Activated naive CD8-positive, alpha-beta T cell (primary cell): ENCODE results near the gene CENPF.
"Not testable (repeated sequence)": the region's sequence is repeated elsewhere in the genome, so short reads cannot be mapped to it uniquely, and the experiment has no call there.

Experiments
- H3K27ac Mint-ChIP-seq: one replicate; pipeline ENCODE4 v1.8.0; 2021; ENCODE audit warnings: mixed read lengths
- H3K27me3 Mint-ChIP-seq: one replicate; pipeline ENCODE4 v1.8.0; 2021; ENCODE audit warnings: mixed read lengths
- H3K36me3 Mint-ChIP-seq: one replicate; pipeline ENCODE4 v1.8.0; 2021; ENCODE audit warnings: mixed read lengths
- H3K4me1 Mint-ChIP-seq: one replicate; pipeline ENCODE4 v1.8.0; 2021; ENCODE audit warnings: low read depth, mixed read lengths
- H3K4me3 Mint-ChIP-seq: one replicate; pipeline ENCODE4 v1.8.0; 2021; ENCODE audit warnings: mild to moderate bottlenecking, mixed read lengths
- H3K9me3 Mint-ChIP-seq: one replicate; pipeline ENCODE4 v1.8.0; 2021; ENCODE audit warnings: low read depth, mixed read lengths

Gene CENPF

GRCh38 chr1:214649607-214650006 is 46.6 kb downstream of the CENPF start:
- H3K27me3 Mint-ChIP-seq, result no peaks in the 10 kb centered on the region
- H3K9me3 Mint-ChIP-seq, result peaks cover 14% of the 10 kb centered on the region
- H3K4me3 Mint-ChIP-seq, result no peak overlapping the region
- H3K27ac Mint-ChIP-seq, result no peak overlapping the region
- peaks cover 46% of the 10 kb centered on the region for H3K36me3 Mint-ChIP-seq
- no peaks in the 10 kb centered on the region for H3K4me1 Mint-ChIP-seq

DNA sequence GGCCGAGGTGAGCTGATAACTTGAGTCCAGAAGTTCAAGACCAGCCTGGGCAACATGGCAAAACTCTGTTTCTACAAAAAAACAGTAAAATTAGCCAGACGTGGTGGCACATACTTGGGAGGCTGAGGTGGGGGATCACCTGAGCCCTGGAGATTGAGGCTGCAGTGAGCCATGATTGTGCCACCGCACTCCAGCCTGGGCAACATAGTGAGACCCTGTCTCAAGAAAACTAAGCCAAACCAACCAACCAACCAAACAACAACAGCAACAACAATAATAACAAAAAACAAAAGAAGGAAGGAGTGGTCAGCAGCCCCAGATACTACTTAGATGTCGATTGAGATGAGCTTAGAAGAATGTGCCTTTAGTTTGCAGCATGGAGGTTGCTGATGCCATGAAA is 47.7 kb downstream of the CENPF start:
- H3K4me3 Mint-ChIP-seq, result no peak overlapping the region

DNA sequence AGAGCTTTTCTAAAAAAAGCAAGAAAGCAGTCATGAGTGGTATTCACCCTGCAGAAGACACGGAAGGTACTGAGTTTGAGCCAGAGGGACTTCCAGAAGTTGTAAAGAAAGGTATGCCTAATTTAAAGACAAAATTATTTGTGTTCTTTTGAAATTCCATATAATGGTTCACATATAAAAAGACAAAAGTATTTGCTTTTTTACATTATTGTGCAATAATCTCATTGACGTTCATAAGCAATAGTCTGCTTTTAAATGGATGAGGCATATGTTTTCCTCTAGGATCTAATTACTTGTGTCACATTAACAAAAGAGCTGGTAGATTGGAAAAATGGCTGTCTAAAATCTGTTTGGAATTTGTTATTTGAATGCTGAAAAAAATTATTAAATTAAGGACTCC is 54.3 kb downstream of the CENPF start:
- Mint-ChIP-seq H3K4me3 (no peak overlapping the region), H3K9me3 (no peaks in the 10 kb centered on the region), H3K36me3 (peaks cover 22% of the 10 kb centered on the region), H3K4me1 (no peaks in the 10 kb centered on the region), H3K27ac (no peak overlapping the region), H3K27me3 (no peaks in the 10 kb centered on the region)

More for the DNA sequence above, 47.7 kb downstream of the CENPF start:
- no peaks in the 10 kb centered on the region for H3K4me1 Mint-ChIP-seq
- H3K27me3 Mint-ChIP-seq, result no peaks in the 10 kb centered on the region
- peaks cover 39% of the 10 kb centered on the region for H3K36me3 Mint-ChIP-seq
- peaks cover 14% of the 10 kb centered on the region for H3K9me3 Mint-ChIP-seq
- no peak overlapping the region for H3K27ac Mint-ChIP-seq

- peaks cover 20% of the 10 kb centered on the region for H3K36me3 Mint-ChIP-seq
- H3K4me3 Mint-ChIP-seq, result no peak overlapping the region
- H3K9me3 Mint-ChIP-seq, result no peaks in the 10 kb centered on the region
- H3K4me1 Mint-ChIP-seq, result no peaks in the 10 kb centered on the region
- H3K27ac Mint-ChIP-seq, result no peak overlapping the region
- H3K27me3 Mint-ChIP-seq, result no peaks in the 10 kb centered on the region
Observed at GRCh38 chr1:214658175-214658574, 55.2 kb downstream of the CENPF start.

GRCh38 chr1:214658785-214659184 is 55.8 kb downstream of the CENPF start:
- Mint-ChIP-seq H3K9me3 (no peaks in the 10 kb centered on the region), H3K27me3 (no peaks in the 10 kb centered on the region), H3K27ac (no peak overlapping the region), H3K4me3 (no peak overlapping the region), H3K36me3 (peaks cover 21% of the 10 kb centered on the region), H3K4me1 (no peaks in the 10 kb centered on the region)

DNA sequence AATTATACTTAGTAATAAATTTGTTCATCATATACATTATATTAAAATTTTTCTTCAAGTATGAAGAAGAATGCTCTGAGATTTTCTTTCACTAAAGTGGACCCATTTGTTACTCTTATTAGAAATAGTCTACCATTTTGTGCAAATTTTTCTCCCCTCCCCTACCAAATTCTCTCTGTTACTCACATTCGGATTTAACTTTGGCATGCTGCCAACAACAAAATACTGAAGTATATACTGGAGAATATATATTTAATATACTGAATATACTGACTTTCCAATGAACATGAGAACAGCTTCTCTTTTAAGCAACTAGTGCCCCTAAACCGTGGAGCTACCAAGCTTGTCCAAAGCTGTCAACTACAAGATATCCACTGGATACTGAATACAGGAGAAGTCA is 57.2 kb downstream of the CENPF start:
- Mint-ChIP-seq H3K36me3 (peaks cover 30% of the 10 kb centered on the region), H3K27ac (no peak overlapping the region), H3K4me3 (no peak overlapping the region), H3K4me1 (no peaks in the 10 kb centered on the region), H3K9me3 (no peaks in the 10 kb centered on the region), H3K27me3 (no peaks in the 10 kb centered on the region)

DNA sequence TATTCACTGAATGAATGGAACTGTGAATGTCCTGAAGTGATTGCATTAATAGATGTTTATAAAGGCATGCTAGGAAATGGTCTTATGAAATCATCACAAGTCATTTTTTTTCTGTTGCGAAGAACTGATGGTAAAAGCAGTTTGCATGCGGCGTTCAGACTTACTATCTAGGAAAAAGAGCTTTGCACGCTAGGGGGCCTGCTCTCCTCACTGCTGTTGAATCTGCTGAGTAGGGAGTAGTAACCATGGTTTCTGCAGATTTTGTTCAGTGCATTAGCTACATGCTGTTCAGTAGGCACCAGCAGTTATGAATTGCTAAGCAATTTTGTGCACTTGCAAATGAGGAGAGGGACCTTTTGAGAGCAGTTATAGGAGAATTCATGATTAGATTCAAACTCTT is 57.9 kb downstream of the CENPF start:
- H3K4me3 Mint-ChIP-seq, result no peak overlapping the region
- H3K4me1 Mint-ChIP-seq, result no peaks in the 10 kb centered on the region
- no peaks in the 10 kb centered on the region for H3K27me3 Mint-ChIP-seq
- H3K27ac Mint-ChIP-seq, result no peak overlapping the region
- no peaks in the 10 kb centered on the region for H3K9me3 Mint-ChIP-seq
- H3K36me3 Mint-ChIP-seq, result peaks cover 31% of the 10 kb centered on the region

GRCh38 chr1:214662223-214662785 is 59.3 kb downstream of the CENPF start:
- Mint-ChIP-seq H3K4me3 (no peak overlapping the region), H3K36me3 (peaks cover 28% of the 10 kb centered on the region), H3K27me3 (no peaks in the 10 kb centered on the region), H3K4me1 (no peaks in the 10 kb centered on the region), H3K9me3 (no peaks in the 10 kb centered on the region), H3K27ac (no peak overlapping the region)

- H3K4me3 Mint-ChIP-seq, result no peak overlapping the region
- no peaks in the 10 kb centered on the region for H3K4me1 Mint-ChIP-seq
- no peak overlapping the region for H3K27ac Mint-ChIP-seq
- no peaks in the 10 kb centered on the region for H3K27me3 Mint-ChIP-seq
- no peaks in the 10 kb centered on the region for H3K9me3 Mint-ChIP-seq
- peaks cover 26% of the 10 kb centered on the region for H3K36me3 Mint-ChIP-seq
Observed at GRCh38 chr1:214664651-214665433, 61.8 kb downstream of the CENPF start.

- Mint-ChIP-seq H3K27ac (no peak overlapping the region), H3K9me3 (no peaks in the 10 kb centered on the region), H3K27me3 (no peaks in the 10 kb centered on the region), H3K4me3 (no peak overlapping the region), H3K4me1 (no peaks in the 10 kb centered on the region), H3K36me3 (peaks cover 25% of the 10 kb centered on the region)
Observed at GRCh38 chr1:214665606-214666110, 62.7 kb downstream of the CENPF start.

DNA sequence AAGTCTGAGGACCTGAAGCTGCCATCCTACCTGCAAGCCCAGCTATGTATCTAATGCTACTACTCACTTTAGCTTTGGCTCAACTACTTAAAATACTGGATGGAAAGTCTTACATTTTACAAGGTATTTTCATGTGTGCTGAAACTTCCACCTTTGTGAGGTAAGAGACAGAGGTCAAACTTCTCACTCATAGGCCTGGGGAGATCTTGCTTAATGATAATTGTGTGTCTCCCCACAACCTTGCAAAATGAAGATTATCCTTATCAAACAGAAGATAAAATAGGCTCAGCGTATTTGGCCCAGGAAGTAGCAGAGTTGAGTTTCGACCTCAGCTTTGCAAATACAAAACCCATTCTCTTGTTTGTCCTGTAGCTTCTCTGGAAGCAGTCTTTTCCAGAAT is 63.7 kb downstream of the CENPF start:
- H3K27me3 Mint-ChIP-seq, result no peaks in the 10 kb centered on the region
- no peak overlapping the region for H3K4me3 Mint-ChIP-seq
- no peaks in the 10 kb centered on the region for H3K4me1 Mint-ChIP-seq
- no peaks in the 10 kb centered on the region for H3K9me3 Mint-ChIP-seq
- peaks cover 25% of the 10 kb centered on the region for H3K36me3 Mint-ChIP-seq
- no peak overlapping the region for H3K27ac Mint-ChIP-seq

GRCh38 chr1:214670098-214670497 is 67.1 kb downstream of the CENPF start:
- peaks cover 13% of the 10 kb centered on the region for H3K36me3 Mint-ChIP-seq
- no peaks in the 10 kb centered on the region for H3K4me1 Mint-ChIP-seq
- no peak overlapping the region for H3K27ac Mint-ChIP-seq
- no peaks in the 10 kb centered on the region for H3K27me3 Mint-ChIP-seq
- no peaks in the 10 kb centered on the region for H3K9me3 Mint-ChIP-seq
- no peak overlapping the region for H3K4me3 Mint-ChIP-seq

GRCh38 chr1:214673029-214673428 is 70.0 kb downstream of the CENPF start:
- not testable (repeated sequence) for H3K27me3 Mint-ChIP-seq, H3K9me3 Mint-ChIP-seq, H3K27ac Mint-ChIP-seq, H3K4me1 Mint-ChIP-seq, H3K4me3 Mint-ChIP-seq, H3K36me3 Mint-ChIP-seq

DNA sequence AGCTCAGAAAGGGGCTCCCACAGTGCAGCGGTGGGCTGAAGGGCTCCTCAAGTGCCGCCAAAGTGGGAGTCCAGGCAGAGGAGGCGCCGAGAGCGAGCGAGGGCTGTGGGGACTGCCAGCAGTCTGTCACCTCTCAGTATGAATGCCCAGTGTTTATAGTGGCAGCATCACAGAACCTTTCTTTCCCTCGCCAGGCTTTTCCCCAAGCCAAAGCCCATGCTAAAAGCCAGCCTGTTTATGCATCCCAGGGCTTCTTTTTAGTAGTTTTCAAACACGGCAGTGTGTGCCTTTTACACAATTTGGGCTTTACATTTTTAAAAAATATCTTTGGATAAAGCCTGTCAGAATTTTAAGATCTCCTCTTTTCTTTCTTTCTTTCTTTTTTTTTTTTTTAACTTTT is 70.6 kb downstream of the CENPF start:
- no peaks in the 10 kb centered on the region for H3K27me3 Mint-ChIP-seq
- no peaks in the 10 kb centered on the region for H3K9me3 Mint-ChIP-seq
- no peak overlapping the region for H3K27ac Mint-ChIP-seq
- H3K4me3 Mint-ChIP-seq, result no peak overlapping the region
- H3K4me1 Mint-ChIP-seq, result no peaks in the 10 kb centered on the region
- peaks cover 3% of the 10 kb centered on the region for H3K36me3 Mint-ChIP-seq

GRCh38 chr1:214675524-214675923 is 72.5 kb downstream of the CENPF start:
- not testable (repeated sequence) for H3K27ac Mint-ChIP-seq, H3K27me3 Mint-ChIP-seq, H3K4me3 Mint-ChIP-seq, H3K9me3 Mint-ChIP-seq, H3K4me1 Mint-ChIP-seq, H3K36me3 Mint-ChIP-seq

DNA sequence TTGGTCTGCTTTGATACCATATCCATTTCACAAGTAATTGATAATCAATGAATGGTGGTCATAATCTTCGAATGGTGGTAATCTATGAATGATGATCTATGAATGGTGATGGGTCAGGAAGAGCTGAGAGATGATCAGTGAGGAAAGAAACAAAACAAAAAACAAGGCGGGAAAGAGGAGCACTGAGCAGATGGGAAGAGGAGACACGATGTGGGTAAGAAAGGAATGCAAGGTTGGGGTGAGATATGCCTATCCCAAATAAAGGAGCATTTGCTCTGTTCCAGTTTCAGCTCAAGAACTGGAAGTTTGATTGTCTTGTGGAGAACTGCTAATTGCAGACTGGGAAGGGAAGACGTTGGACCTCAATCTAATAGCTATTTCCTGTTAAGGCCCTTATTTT is 73.8 kb downstream of the CENPF start:
- Mint-ChIP-seq H3K9me3 (no peaks in the 10 kb centered on the region), H3K4me1 (no peaks in the 10 kb centered on the region), H3K27me3 (no peaks in the 10 kb centered on the region), H3K4me3 (no peak overlapping the region), H3K36me3 (peaks cover 3% of the 10 kb centered on the region), H3K27ac (no peak overlapping the region)
